Measurements from ENCODE around the gene ATXN7. TPM values are rescaled to one million over a fixed set of nuclear protein-coding genes. Genes with fewer than 3 reads are reported as not detected.

The ATXN7 gene
- polyA plus RNA-seq, 3 donors = 2.7 to 29.5 (median 3.2) TPM

DNA sequence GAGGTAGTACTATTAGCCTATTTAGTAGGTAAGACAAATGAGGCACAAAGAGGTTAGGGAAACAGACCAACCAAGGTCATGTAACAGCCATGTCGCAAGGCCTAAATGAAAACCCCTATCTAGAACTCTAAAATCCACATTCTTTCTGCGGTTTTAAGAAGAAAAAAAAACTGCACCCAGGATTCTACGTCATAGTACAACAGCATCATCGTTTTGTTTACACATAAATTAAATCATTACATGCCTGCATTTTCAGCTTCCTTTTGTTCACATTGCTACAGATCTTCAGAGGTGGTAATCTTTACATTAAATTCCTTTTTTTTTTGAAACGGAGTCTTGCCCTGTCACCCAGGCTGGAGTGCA is 160.2 kb downstream of the ATXN7 start:
- Histone ChIP-seq H3K4me1 (ENCODE audit: control insufficient read depth in 1 of 2, insufficient read depth in 2 of 2, low read length in 2 of 2) (peaks cover 21 to 23% of the 10 kb centered on the region in 2 donors), H3K79me2 (ENCODE audit: insufficient read depth, low read length) (peaks cover 34% of the 10 kb centered on the region), H3K36me3 (replicated peaks in 1 of 2; ENCODE audit: control insufficient read depth in 1 of 2, insufficient read depth in 2 of 2, low read length in 2 of 2) (peaks cover 21 to 27% of the 10 kb centered on the region in 2 donors), H3K27ac (ENCODE audit: low read depth in 1 of 2, low read length in 2 of 2) (peak overlapping the region in 1 of 2 donors; percentile 96), H2AFZ (ENCODE audit: insufficient read depth, low read depth, low read length, poor library complexity, severe bottlenecking) (peak overlapping the region; percentile 96), H3K4me3 (replicated peaks in 1 of 3; ENCODE audit: low read depth in 2 of 3, low read length in 3 of 3) (peak overlapping the region in 1 of 3 experiments; percentile 96), H3K4me2 (replicated peaks; ENCODE audit: extremely low read depth, low read length, poor library complexity, severe bottlenecking) (peak overlapping the region; percentile 92), H3K9me3 (replicated peaks in 1 of 2; ENCODE audit: control insufficient read depth in 1 of 2, insufficient read depth in 1 of 2, low read length in 2 of 2) (no peaks in the 10 kb centered on the region), H3K9ac (ENCODE audit: insufficient read depth, low read length, poor library complexity, severe bottlenecking) (no peak overlapping the region), H3K27me3 (ENCODE audit: control insufficient read depth in 2 of 2, insufficient read depth in 2 of 2, low read length in 2 of 2) (peaks cover 10 to 18% of the 10 kb centered on the region in 2 donors), H4K20me1 (ENCODE audit: insufficient read depth, low read length) (peaks cover 32% of the 10 kb centered on the region)
- peaks cover 0 to 4% (median 0%) of the 10 kb centered on the region in 7 donors for H3K9me3 Mint-ChIP-seq
- intact Hi-C loops (cut with micrococcal nuclease) = loop anchor here in 1 of 2 donors (2.0 kb wide), 1 partner anchor 159 kb away; no protein-coding TSS in a partner anchor
- H3K27me3 Mint-ChIP-seq (ENCODE audit: low read depth in 3 of 3) = peaks cover 5 to 17% (median 13%) of the 10 kb centered on the region in 3 donors
- peak in 1 of 3 donors; percentile 18 for DNase-seq
- TF ChIP-seq, protein P1, sequence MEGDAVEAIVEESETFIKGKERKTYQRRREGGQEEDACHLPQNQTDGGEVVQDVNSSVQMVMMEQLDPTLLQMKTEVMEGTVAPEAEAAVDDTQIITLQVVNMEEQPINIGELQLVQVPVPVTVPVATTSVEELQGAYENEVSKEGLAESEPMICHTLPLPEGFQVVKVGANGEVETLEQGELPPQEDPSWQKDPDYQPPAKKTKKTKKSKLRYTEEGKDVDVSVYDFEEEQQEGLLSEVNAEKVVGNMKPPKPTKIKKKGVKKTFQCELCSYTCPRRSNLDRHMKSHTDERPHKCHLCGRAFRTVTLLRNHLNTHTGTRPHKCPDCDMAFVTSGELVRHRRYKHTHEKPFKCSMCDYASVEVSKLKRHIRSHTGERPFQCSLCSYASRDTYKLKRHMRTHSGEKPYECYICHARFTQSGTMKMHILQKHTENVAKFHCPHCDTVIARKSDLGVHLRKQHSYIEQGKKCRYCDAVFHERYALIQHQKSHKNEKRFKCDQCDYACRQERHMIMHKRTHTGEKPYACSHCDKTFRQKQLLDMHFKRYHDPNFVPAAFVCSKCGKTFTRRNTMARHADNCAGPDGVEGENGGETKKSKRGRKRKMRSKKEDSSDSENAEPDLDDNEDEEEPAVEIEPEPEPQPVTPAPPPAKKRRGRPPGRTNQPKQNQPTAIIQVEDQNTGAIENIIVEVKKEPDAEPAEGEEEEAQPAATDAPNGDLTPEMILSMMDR (IDR thresholded peaks at IDR 0.05) = no peak
- H3K36me3 Mint-ChIP-seq = peaks cover 17 to 18% of the 10 kb centered on the region in 2 donors
- WGBS (ENCODE audit: insufficient coverage) = 65% methylated on average over 4 of the region's 5 CpGs
- H3K27ac Mint-ChIP-seq = peak overlapping the region in 6 of 7 donors; percentile 21 to 94 (median 70)
- peak overlapping the region; percentile 88 to 91 for H3K4me3 Mint-ChIP-seq
- H3K4me1 Mint-ChIP-seq = peaks cover 25% of the 10 kb centered on the region

DNA sequence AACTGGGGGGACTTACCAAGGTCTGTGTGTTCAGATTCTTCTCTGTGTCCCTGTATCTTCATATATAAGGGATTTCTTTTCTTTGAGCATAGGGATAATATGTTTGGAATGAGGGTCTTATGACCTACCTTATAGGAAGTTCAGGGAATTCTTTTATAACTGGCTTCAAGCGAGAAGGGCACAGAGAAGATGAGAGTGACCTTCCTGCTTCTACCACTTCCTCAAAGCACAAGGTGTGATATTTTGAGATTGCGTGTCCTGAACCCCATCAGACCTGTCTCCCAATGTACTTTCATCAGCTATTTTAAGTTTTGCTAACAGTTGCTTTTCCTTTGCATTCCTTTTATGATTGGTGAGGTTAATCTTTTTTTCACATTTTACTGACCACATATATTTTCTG is 162.7 kb downstream of the ATXN7 start:
- no peak overlapping the region for H3K4me3 ChIP-seq (replicated peaks in 1 of 3; ENCODE audit: low read depth in 2 of 3, low read length in 3 of 3)
- WGBS (ENCODE audit: insufficient coverage) = no CpG with 5 or more reads among the region's 2 CpGs
- no peak overlapping the region for H2AFZ ChIP-seq (ENCODE audit: insufficient read depth, low read depth, low read length, poor library complexity, severe bottlenecking)
- peaks cover 19 to 27% of the 10 kb centered on the region in 2 donors for H3K27me3 ChIP-seq (ENCODE audit: control insufficient read depth in 2 of 2, insufficient read depth in 2 of 2, low read length in 2 of 2)
- Mint-ChIP-seq H3K36me3 (peaks cover 2 to 5% of the 10 kb centered on the region in 2 donors), H3K4me3 (no peak overlapping the region), H3K9me3 (peaks cover 0 to 3% (median 0%) of the 10 kb centered on the region in 7 donors), H3K4me1 (peaks cover 28% of the 10 kb centered on the region), H3K27ac (no peak overlapping the region), H3K27me3 (ENCODE audit: low read depth in 3 of 3) (peaks cover 11 to 23% (median 22%) of the 10 kb centered on the region in 3 donors)
- no peaks in the 10 kb centered on the region for H3K9me3 ChIP-seq (replicated peaks in 1 of 2; ENCODE audit: control insufficient read depth in 1 of 2, insufficient read depth in 1 of 2, low read length in 2 of 2)
- no peak for DNase-seq
- peaks cover 22% of the 10 kb centered on the region for H3K79me2 ChIP-seq (ENCODE audit: insufficient read depth, low read length)
- no peak overlapping the region for H3K9ac ChIP-seq (ENCODE audit: insufficient read depth, low read length, poor library complexity, severe bottlenecking)
- intact Hi-C loops (cut with micrococcal nuclease) = no loop called here
- H3K4me1 ChIP-seq (ENCODE audit: control insufficient read depth in 1 of 2, insufficient read depth in 2 of 2, low read length in 2 of 2) = peaks cover 22 to 23% of the 10 kb centered on the region in 2 donors
- TF ChIP-seq, protein P1 (IDR thresholded peaks at IDR 0.05) = no peak
- peaks cover under 1 to 3% of the 10 kb centered on the region in 2 donors for H3K36me3 ChIP-seq (replicated peaks in 1 of 2; ENCODE audit: control insufficient read depth in 1 of 2, insufficient read depth in 2 of 2, low read length in 2 of 2)
- H3K4me2 ChIP-seq (replicated peaks; ENCODE audit: extremely low read depth, low read length, poor library complexity, severe bottlenecking) = no peak overlapping the region
- no peak overlapping the region for H3K27ac ChIP-seq (ENCODE audit: low read depth in 1 of 2, low read length in 2 of 2)
- peaks cover 16% of the 10 kb centered on the region for H4K20me1 ChIP-seq (ENCODE audit: insufficient read depth, low read length)
